Measurements from ENCODE around the gene LTA4H.

LTA4H gene

GRCh38 chr12:96051756-96052485 is 16.5 kb upstream of the LTA4H start:
- DNase-seq (ENCODE audit: low spot score in 2 of 2) (no peak), ATAC-seq (replicated peaks; ENCODE audit: extremely low read depth, poor library complexity, severe bottlenecking) (no peak)
- Mint-ChIP-seq H3K36me3 (ENCODE audit: insufficient read depth) (peaks cover 3% of the 10 kb centered on the region), H3K27me3 (no peaks in the 10 kb centered on the region), H3K9me3 (no peaks in the 10 kb centered on the region), H3K4me3 (no peak overlapping the region), H3K4me1 (peaks cover 15% of the 10 kb centered on the region), H3K27ac (ENCODE audit: low read depth) (no peak overlapping the region)

- no peak for ATAC-seq (replicated peaks; ENCODE audit: extremely low read depth, poor library complexity, severe bottlenecking)
- no peaks in the 10 kb centered on the region for H3K27me3 Mint-ChIP-seq
- peaks cover 3% of the 10 kb centered on the region for H3K36me3 Mint-ChIP-seq (ENCODE audit: insufficient read depth)
- H3K27ac Mint-ChIP-seq (ENCODE audit: low read depth): no peak overlapping the region
- H3K4me3 Mint-ChIP-seq: no peak overlapping the region
- DNase-seq (ENCODE audit: low spot score in 2 of 2): no peak
- H3K9me3 Mint-ChIP-seq: no peaks in the 10 kb centered on the region
- H3K4me1 Mint-ChIP-seq: peaks cover 21% of the 10 kb centered on the region
Observed at GRCh38 chr12:96050139-96050538, 14.8 kb upstream of the LTA4H start.

- Mint-ChIP-seq H3K27me3 (no peaks in the 10 kb centered on the region), H3K4me3 (no peak overlapping the region), H3K4me1 (peaks cover 26% of the 10 kb centered on the region), H3K9me3 (no peaks in the 10 kb centered on the region), H3K36me3 (ENCODE audit: insufficient read depth) (peaks cover 3% of the 10 kb centered on the region), H3K27ac (ENCODE audit: low read depth) (no peak overlapping the region)
- DNase-seq (ENCODE audit: low spot score in 2 of 2): no peak
- ATAC-seq (replicated peaks; ENCODE audit: extremely low read depth, poor library complexity, severe bottlenecking): no peak
Observed at GRCh38 chr12:96049101-96049500, 13.7 kb upstream of the LTA4H start.

DNA sequence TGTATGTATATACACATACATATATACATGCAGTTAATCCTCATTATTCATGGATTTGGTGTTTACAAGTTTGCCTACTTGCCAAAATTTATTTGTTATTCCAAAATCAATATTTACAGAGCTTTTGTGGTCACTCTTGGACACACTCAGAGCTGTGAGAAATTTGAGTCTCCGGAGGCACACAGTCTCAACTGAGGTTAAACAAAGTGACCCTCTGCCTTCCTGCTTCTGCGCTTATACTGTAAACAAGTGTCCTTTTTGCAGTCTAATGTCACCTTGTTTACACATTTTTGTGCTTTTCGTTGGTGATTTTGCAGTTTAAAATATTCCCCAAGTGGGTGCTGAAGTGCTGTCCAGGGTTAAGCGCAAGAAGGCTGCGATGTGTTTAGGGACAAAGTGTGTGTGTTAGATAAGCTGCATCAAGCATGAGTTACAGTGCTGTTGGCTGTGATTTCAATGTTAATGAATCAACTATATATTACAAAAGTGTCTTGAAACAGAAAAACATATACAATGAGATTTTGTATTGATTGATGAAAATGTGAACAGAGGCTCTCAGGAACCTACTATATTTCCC is 13.1 kb upstream of the LTA4H start:
- no peaks in the 10 kb centered on the region for H3K9me3 Mint-ChIP-seq
- peaks cover 26% of the 10 kb centered on the region for H3K4me1 Mint-ChIP-seq
- DNase-seq (ENCODE audit: low spot score in 2 of 2) (no peak), ATAC-seq (replicated peaks; ENCODE audit: extremely low read depth, poor library complexity, severe bottlenecking) (no peak)
- H3K27ac Mint-ChIP-seq (ENCODE audit: low read depth): peak overlapping the region; percentile 38
- H3K27me3 Mint-ChIP-seq: no peaks in the 10 kb centered on the region
- peaks cover 3% of the 10 kb centered on the region for H3K36me3 Mint-ChIP-seq (ENCODE audit: insufficient read depth)
- H3K4me3 Mint-ChIP-seq: no peak overlapping the region

DNA sequence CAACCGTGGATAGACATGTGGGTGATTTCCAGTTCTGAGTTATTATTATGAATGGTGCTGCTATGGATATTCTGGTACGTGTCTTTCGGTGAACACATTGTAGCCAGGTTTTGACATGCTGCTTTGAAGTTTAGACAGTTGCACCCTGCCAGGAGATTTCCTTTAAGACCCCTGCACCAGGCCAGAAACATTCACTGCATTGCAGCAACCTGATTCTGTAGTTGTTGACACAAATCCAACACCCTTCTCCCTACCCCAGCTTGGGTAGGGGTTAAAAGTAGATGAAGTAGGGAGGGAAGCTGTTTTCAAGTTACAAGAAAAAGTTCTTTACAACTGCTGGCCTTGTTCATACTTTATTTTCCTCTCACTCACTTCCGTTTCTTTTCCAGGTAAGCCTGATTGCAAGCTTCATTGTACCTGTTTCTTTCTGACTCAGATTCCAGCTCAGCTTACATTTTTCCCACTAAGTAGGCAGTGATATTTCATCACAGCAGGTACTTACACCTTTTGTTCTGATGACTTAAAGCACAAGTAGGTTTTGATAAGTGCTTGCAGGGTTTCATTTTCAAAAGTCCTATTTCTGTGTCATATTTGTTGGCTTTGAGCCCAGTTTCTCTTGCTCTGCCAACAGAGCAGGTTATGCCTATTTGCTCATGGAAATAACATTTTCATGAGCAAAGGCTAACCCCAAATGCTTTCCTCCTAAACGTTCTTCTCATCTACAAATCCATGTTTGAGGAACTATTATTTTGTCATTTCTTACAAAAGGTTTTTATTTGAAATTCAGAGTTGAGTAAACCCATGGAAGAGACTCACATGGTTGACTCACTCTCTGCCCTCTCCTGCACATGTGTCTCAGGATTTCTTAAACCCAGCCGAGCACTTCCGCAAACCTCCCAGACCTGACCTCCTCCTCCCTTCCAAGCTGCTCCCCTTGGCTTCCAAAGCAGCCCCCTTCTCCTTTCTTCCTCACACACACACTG is 12.1 kb upstream of the LTA4H start:
- Mint-ChIP-seq H3K9me3 (no peaks in the 10 kb centered on the region), H3K4me1 (peaks cover 26% of the 10 kb centered on the region), H3K36me3 (ENCODE audit: insufficient read depth) (peaks cover 3% of the 10 kb centered on the region), H3K4me3 (peak overlapping the region; percentile 43), H3K27me3 (no peaks in the 10 kb centered on the region), H3K27ac (ENCODE audit: low read depth) (peak overlapping the region; percentile 38)
- ATAC-seq (replicated peaks; ENCODE audit: extremely low read depth, poor library complexity, severe bottlenecking) (no peak), DNase-seq (ENCODE audit: low spot score in 2 of 2) (no peak)

- no peak for ATAC-seq (replicated peaks; ENCODE audit: extremely low read depth, poor library complexity, severe bottlenecking)
- Mint-ChIP-seq H3K4me3 (no peak overlapping the region), H3K4me1 (peaks cover 26% of the 10 kb centered on the region), H3K27ac (ENCODE audit: low read depth) (peak overlapping the region; percentile 38), H3K9me3 (no peaks in the 10 kb centered on the region), H3K27me3 (no peaks in the 10 kb centered on the region), H3K36me3 (ENCODE audit: insufficient read depth) (peaks cover 3% of the 10 kb centered on the region)
- DNase-seq (ENCODE audit: low spot score in 2 of 2): no peak
Observed at GRCh38 chr12:96046543-96047228, 11.3 kb upstream of the LTA4H start.

DNA sequence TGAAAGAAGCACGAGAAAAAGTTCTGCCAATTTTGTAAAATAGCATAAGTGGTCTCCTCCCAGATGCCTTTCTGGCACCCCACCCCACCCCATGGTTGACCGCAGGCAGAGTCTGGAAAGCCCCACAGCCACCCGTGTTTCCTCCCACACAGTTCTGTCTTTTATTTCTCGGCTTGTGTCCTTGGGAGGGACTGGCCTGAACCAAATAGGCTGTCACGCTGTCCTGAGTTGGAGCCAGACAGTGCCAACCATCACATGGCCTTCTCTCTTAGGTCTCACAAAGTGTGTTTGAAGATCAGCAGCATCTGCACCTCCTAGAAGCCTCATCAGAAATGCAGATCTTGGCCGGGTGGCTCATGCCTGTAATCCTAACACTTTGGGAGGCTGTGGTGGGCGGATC is 10.2 kb upstream of the LTA4H start:
- Mint-ChIP-seq H3K4me1 (peaks cover 26% of the 10 kb centered on the region), H3K27ac (ENCODE audit: low read depth) (no peak overlapping the region), H3K27me3 (no peaks in the 10 kb centered on the region), H3K9me3 (no peaks in the 10 kb centered on the region), H3K4me3 (no peak overlapping the region), H3K36me3 (ENCODE audit: insufficient read depth) (peaks cover 3% of the 10 kb centered on the region)
- ATAC-seq (replicated peaks; ENCODE audit: extremely low read depth, poor library complexity, severe bottlenecking) (peak; percentile 59), DNase-seq (ENCODE audit: low spot score in 2 of 2) (no peak)

DNA sequence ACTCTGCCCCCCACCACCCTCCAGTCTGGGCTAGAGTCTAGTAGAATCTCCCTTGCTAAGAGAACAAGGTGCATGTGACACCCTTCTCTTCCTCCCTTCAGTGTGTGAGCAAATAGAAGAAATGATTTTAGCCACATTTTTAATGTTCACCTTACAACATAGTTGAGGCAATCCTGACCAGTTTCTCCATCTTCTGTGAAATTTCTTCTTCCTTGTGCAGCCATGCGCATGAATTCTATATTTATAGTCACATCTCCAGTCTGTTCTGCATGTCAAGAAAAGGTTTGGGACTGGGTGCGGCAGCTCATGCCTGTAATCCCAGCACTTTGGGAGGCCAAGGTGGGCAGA is 9.5 kb upstream of the LTA4H start:
- peaks cover 26% of the 10 kb centered on the region for H3K4me1 Mint-ChIP-seq
- H3K9me3 Mint-ChIP-seq: no peaks in the 10 kb centered on the region
- peaks cover 3% of the 10 kb centered on the region for H3K36me3 Mint-ChIP-seq (ENCODE audit: insufficient read depth)
- H3K4me3 Mint-ChIP-seq: no peak overlapping the region
- H3K27ac Mint-ChIP-seq (ENCODE audit: low read depth): no peak overlapping the region
- DNase-seq (ENCODE audit: low spot score in 2 of 2) (no peak), ATAC-seq (replicated peaks; ENCODE audit: extremely low read depth, poor library complexity, severe bottlenecking) (no peak)
- H3K27me3 Mint-ChIP-seq: no peaks in the 10 kb centered on the region

- DNase-seq (ENCODE audit: low spot score in 2 of 2) (no peak), ATAC-seq (replicated peaks; ENCODE audit: extremely low read depth, poor library complexity, severe bottlenecking) (no peak)
- no peaks in the 10 kb centered on the region for H3K9me3 Mint-ChIP-seq
- peaks cover 3% of the 10 kb centered on the region for H3K36me3 Mint-ChIP-seq (ENCODE audit: insufficient read depth)
- no peaks in the 10 kb centered on the region for H3K27me3 Mint-ChIP-seq
- H3K4me3 Mint-ChIP-seq: no peak overlapping the region
- peaks cover 26% of the 10 kb centered on the region for H3K4me1 Mint-ChIP-seq
- no peak overlapping the region for H3K27ac Mint-ChIP-seq (ENCODE audit: low read depth)
Observed at GRCh38 chr12:96044017-96044942, 8.9 kb upstream of the LTA4H start.

- H3K4me3 Mint-ChIP-seq: no peak overlapping the region
- no peak overlapping the region for H3K27ac Mint-ChIP-seq (ENCODE audit: low read depth)
- no peaks in the 10 kb centered on the region for H3K9me3 Mint-ChIP-seq
- peaks cover 5% of the 10 kb centered on the region for H3K4me1 Mint-ChIP-seq
- no peaks in the 10 kb centered on the region for H3K27me3 Mint-ChIP-seq
- DNase-seq (ENCODE audit: low spot score in 2 of 2) (no peak), ATAC-seq (replicated peaks; ENCODE audit: extremely low read depth, poor library complexity, severe bottlenecking) (no peak)
- peaks cover 3% of the 10 kb centered on the region for H3K36me3 Mint-ChIP-seq (ENCODE audit: insufficient read depth)
Observed at GRCh38 chr12:96041181-96041580, 5.8 kb upstream of the LTA4H start.

DNA sequence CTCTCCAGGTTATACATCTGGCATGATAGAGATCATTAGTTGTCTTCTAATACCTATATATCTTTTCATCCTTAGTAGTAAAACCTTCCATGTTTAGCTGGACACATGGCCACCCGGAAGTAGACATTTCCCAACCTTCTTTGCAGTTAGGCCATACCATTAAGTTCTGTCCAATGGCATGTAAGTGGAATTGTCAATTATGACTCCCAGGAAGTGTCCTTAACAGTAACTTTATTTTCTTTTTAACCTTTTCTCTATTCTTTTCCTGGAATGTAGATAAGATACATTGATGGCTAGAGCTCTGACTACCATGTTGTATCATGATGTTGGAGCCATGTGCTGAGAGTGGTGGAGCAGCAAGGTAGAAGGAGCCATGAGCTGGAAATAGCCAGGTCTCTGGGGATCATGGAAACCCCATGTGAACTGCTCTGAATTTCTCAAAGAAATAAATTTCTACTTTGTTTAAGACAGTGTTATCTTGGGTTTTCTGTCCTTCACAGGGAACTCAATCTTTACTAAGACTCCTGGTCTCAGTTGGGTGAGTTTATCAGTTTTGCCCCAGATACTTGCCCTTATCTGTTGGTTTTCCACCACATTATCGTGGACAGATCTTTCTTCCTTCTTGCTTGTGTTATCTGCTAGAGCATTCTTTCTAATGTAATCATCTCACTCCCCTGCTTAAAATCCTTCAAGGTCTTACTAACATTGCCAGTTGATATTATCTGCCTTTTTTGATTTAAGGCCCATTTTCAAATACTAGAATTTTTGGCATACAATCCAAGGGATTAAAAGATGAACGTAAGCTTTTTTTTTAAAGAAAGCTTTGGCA is 5.1 kb upstream of the LTA4H start:
- H3K4me3 Mint-ChIP-seq: no peak overlapping the region
- no peak for ATAC-seq (replicated peaks; ENCODE audit: extremely low read depth, poor library complexity, severe bottlenecking)
- no peaks in the 10 kb centered on the region for H3K9me3 Mint-ChIP-seq
- no peak overlapping the region for H3K27ac Mint-ChIP-seq (ENCODE audit: low read depth)
- H3K4me1 Mint-ChIP-seq: peaks cover 5% of the 10 kb centered on the region
- no peaks in the 10 kb centered on the region for H3K27me3 Mint-ChIP-seq
- no peak for DNase-seq (ENCODE audit: low spot score in 2 of 2)
- H3K36me3 Mint-ChIP-seq (ENCODE audit: insufficient read depth): peaks cover 3% of the 10 kb centered on the region

All from central memory CD8-positive, alpha-beta T cell (primary cell).